ENCODE data around the gene OR6V1.

OR6V1 gene

GRCh38 chr7:143012001-143012400, 40.1 kb upstream of the OR6V1 start:
- Histone ChIP-seq H3K4me3 (ENCODE audit: low read depth, low read length) (no peak overlapping the region), H3K36me3 (no peaks in the 10 kb centered on the region), H3K27me3 (no peaks in the 10 kb centered on the region), H3K4me1 (no peaks in the 10 kb centered on the region), H3K9me3 (no peaks in the 10 kb centered on the region)
- no peak for DNase-seq
- TF ChIP-seq, protein P1, sequence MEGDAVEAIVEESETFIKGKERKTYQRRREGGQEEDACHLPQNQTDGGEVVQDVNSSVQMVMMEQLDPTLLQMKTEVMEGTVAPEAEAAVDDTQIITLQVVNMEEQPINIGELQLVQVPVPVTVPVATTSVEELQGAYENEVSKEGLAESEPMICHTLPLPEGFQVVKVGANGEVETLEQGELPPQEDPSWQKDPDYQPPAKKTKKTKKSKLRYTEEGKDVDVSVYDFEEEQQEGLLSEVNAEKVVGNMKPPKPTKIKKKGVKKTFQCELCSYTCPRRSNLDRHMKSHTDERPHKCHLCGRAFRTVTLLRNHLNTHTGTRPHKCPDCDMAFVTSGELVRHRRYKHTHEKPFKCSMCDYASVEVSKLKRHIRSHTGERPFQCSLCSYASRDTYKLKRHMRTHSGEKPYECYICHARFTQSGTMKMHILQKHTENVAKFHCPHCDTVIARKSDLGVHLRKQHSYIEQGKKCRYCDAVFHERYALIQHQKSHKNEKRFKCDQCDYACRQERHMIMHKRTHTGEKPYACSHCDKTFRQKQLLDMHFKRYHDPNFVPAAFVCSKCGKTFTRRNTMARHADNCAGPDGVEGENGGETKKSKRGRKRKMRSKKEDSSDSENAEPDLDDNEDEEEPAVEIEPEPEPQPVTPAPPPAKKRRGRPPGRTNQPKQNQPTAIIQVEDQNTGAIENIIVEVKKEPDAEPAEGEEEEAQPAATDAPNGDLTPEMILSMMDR (IDR thresholded peaks at IDR 0.05; ENCODE audit: low read depth, low read length): no peak

DNA sequence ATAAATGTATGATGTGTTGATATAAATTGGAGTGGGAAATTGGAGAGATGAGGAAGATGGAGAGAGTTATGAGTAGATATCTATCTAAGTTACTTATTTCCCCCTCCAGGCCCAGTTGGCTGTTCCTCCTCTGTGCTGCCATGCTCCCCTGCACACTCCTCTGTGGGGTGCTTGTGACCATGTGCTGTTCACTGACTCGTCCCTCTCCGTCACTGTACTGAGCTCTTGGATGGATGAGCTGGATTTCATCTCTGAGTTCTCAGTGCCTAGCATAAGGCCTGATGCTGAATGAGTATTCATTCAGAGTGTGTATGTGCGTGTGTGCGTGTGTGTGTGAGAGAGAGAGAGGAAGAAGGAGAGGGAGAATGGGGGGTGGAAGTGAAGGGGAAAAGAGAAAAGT, 39.7 kb upstream of the OR6V1 start:
- Histone ChIP-seq H3K27me3 (no peaks in the 10 kb centered on the region), H3K4me3 (ENCODE audit: low read depth, low read length) (no peak overlapping the region), H3K36me3 (no peaks in the 10 kb centered on the region), H3K9me3 (no peaks in the 10 kb centered on the region), H3K4me1 (no peaks in the 10 kb centered on the region)
- no peak for DNase-seq
- TF ChIP-seq, protein P1 (IDR thresholded peaks at IDR 0.05; ENCODE audit: low read depth, low read length): no peak

DNA sequence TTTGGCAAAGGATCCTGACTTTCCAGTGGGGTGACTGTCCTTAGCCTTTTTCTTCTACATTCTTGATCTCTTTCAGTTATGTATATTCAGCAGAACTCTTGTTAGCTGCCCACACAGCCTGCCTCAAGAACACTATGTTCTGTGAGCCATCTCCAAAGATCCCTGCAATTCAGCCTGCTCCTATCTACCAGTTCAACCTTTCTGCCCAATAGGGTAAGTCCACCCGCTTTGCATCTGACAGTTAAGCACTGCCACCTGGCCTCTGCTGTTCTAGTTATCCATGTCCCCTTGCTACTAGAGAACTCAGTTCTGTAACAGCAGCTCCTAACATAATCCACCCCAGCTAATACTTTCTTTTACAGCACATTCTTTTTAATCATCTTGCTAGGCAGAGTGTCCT, 38.7 kb upstream of the OR6V1 start:
- Histone ChIP-seq H3K4me1 (no peaks in the 10 kb centered on the region), H3K4me3 (ENCODE audit: low read depth, low read length) (no peak overlapping the region), H3K9me3 (no peaks in the 10 kb centered on the region), H3K36me3 (no peaks in the 10 kb centered on the region), H3K27me3 (no peaks in the 10 kb centered on the region)
- DNase-seq: no peak
- TF ChIP-seq, protein P1 (IDR thresholded peaks at IDR 0.05; ENCODE audit: low read depth, low read length): no peak

GRCh38 chr7:143013893-143014292, 38.2 kb upstream of the OR6V1 start:
- TF ChIP-seq, protein P1 (IDR thresholded peaks at IDR 0.05; ENCODE audit: low read depth, low read length): no peak
- Histone ChIP-seq H3K4me1 (no peaks in the 10 kb centered on the region), H3K27me3 (no peaks in the 10 kb centered on the region), H3K4me3 (ENCODE audit: low read depth, low read length) (no peak overlapping the region), H3K9me3 (no peaks in the 10 kb centered on the region), H3K36me3 (no peaks in the 10 kb centered on the region)
- no peak for DNase-seq

DNA sequence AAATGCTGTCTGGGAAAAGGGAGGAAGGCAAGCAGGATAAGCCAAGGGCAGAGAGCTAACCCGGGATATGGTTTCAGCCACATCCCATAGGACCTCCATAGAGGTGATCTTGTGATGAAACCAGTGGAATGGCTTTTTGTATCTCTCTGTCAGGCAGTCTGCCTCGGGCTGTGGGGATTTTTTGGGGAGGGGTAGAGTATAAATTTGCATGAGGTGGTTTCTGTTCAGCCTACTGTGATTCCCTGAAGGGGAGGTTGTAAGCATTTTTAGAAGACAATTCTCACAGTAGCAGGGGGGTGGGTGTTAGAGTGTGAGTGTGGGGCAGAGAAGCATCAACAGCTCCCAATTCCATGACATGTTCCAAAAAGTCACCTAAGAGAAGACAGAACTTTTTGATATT, 37.1 kb upstream of the OR6V1 start:
- Histone ChIP-seq H3K9me3 (no peaks in the 10 kb centered on the region), H3K4me1 (no peaks in the 10 kb centered on the region), H3K4me3 (ENCODE audit: low read depth, low read length) (no peak overlapping the region), H3K27me3 (no peaks in the 10 kb centered on the region), H3K36me3 (no peaks in the 10 kb centered on the region)
- TF ChIP-seq, protein P1 (IDR thresholded peaks at IDR 0.05; ENCODE audit: low read depth, low read length): no peak
- no peak for DNase-seq

DNA sequence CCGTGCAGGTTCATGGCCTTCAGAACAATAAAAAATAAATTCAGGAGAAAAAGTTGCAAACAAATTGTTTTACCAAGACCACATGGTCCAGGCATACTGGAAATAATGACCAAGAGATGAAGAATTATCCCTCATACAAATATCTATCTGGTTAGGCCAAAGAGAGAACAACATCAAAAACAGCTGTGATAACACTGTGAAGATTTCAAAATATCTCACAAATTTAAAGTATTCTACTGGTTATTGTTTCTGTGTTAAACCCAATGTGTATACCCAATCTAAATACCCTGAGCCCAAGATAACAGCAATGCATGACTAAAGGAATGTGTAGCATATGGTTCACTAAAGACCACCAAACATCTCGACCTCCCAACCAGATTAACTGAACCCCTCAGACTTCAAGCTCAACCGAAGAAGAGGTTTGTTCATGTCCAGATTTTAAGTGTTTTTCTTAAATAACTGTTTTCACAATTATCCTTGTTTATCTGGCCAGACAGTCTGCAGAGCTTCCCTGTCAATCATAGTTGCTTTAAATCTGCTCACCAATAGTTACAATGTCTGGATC, 36.1 kb upstream of the OR6V1 start:
- H3K4me1 ChIP-seq: no peaks in the 10 kb centered on the region
- H3K36me3 ChIP-seq: no peaks in the 10 kb centered on the region
- H3K4me3 ChIP-seq (ENCODE audit: low read depth, low read length): no peak overlapping the region
- TF ChIP-seq, protein P1 (IDR thresholded peaks at IDR 0.05; ENCODE audit: low read depth, low read length): no peak
- H3K27me3 ChIP-seq: no peaks in the 10 kb centered on the region
- no peak for DNase-seq
- no peaks in the 10 kb centered on the region for H3K9me3 ChIP-seq
